ENCODE results near the gene TNFRSF17.

- TF ChIP-seq, protein P1, sequence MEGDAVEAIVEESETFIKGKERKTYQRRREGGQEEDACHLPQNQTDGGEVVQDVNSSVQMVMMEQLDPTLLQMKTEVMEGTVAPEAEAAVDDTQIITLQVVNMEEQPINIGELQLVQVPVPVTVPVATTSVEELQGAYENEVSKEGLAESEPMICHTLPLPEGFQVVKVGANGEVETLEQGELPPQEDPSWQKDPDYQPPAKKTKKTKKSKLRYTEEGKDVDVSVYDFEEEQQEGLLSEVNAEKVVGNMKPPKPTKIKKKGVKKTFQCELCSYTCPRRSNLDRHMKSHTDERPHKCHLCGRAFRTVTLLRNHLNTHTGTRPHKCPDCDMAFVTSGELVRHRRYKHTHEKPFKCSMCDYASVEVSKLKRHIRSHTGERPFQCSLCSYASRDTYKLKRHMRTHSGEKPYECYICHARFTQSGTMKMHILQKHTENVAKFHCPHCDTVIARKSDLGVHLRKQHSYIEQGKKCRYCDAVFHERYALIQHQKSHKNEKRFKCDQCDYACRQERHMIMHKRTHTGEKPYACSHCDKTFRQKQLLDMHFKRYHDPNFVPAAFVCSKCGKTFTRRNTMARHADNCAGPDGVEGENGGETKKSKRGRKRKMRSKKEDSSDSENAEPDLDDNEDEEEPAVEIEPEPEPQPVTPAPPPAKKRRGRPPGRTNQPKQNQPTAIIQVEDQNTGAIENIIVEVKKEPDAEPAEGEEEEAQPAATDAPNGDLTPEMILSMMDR (IDR thresholded peaks at IDR 0.05), result no peak
- TF ChIP-seq POLR2A (IDR thresholded peaks at IDR 0.05), result no peak
- no peak for TF ChIP-seq EP300 (IDR thresholded peaks at IDR 0.05)
Observed at GRCh38 chr16:11950388-11950787, 14.6 kb upstream of the TNFRSF17 start.

All from tibial nerve (tissue), 4 donors.